ENCODE measurements around the gene ZIC1. TPM values are rescaled to one million over a fixed set of nuclear protein-coding genes. Genes with fewer than 3 reads are reported as not detected.

Gene ZIC1
- polyA plus RNA-seq, 4 donors: 0.03 TPM; not detected in 3

GRCh38 chr3:147404000-147404799 is 5.0 kb upstream of the ZIC1 start:
- 25 to 32% (median 31%) methylated on average over 11 of the region's 11 CpGs for WGBS, 3 donors

GRCh38 chr3:147404800-147405230 is 4.3 kb upstream of the ZIC1 start:
- Histone ChIP-seq H3K36me3 (ENCODE audit: control insufficient read depth in 3 of 3, insufficient read depth in 2 of 3, low read depth in 1 of 3, low read length in 3 of 3) (no peaks in the 10 kb centered on the region), H3K27me3 (ENCODE audit: control insufficient read depth in 3 of 3, insufficient read depth in 3 of 3, low read length in 3 of 3) (peaks cover 3 to 96% (median 58%) of the 10 kb centered on the region in 3 donors), H3K27ac (ENCODE audit: low read depth in 1 of 3, low read length in 2 of 3) (no peak overlapping the region), H3K4me3 (ENCODE audit: low read depth in 1 of 3, low read length in 3 of 3) (no peak overlapping the region), H3K9me3 (ENCODE audit: control insufficient read depth in 2 of 2, insufficient read depth in 1 of 2, low read depth in 1 of 2, low read length in 1 of 2) (peaks cover 0 to 3% of the 10 kb centered on the region in 2 donors), H3K4me1 (ENCODE audit: control insufficient read depth in 3 of 3, insufficient read depth in 2 of 3, low read depth in 1 of 3, low read length in 2 of 3) (peaks cover 0 to 4% (median 0%) of the 10 kb centered on the region in 3 donors)
- FAIRE-seq (no peak), DNase-seq (no peak)
- WGBS, 3 donors: 12 to 14% (median 12%) methylated on average over 16 of the region's 16 CpGs

More at GRCh38 chr3:147404000-147404799, 5.0 kb upstream of the ZIC1 start:
- Histone ChIP-seq H3K36me3 (ENCODE audit: control insufficient read depth in 3 of 3, insufficient read depth in 2 of 3, low read depth in 1 of 3, low read length in 3 of 3) (no peaks in the 10 kb centered on the region), H3K27me3 (ENCODE audit: control insufficient read depth in 3 of 3, insufficient read depth in 3 of 3, low read length in 3 of 3) (peaks cover 3 to 96% (median 54%) of the 10 kb centered on the region in 3 donors), H3K4me3 (ENCODE audit: low read depth in 1 of 3, low read length in 3 of 3) (no peak overlapping the region), H3K9me3 (ENCODE audit: control insufficient read depth in 2 of 2, insufficient read depth in 1 of 2, low read depth in 1 of 2, low read length in 1 of 2) (peaks cover 0 to 3% of the 10 kb centered on the region in 2 donors), H3K27ac (ENCODE audit: low read depth in 1 of 3, low read length in 2 of 3) (no peak overlapping the region), H3K4me1 (ENCODE audit: control insufficient read depth in 3 of 3, insufficient read depth in 2 of 3, low read depth in 1 of 3, low read length in 2 of 3) (no peaks in the 10 kb centered on the region)
- DNase-seq: no peak
- FAIRE-seq: no peak

- Histone ChIP-seq H3K36me3 (ENCODE audit: control insufficient read depth in 3 of 3, insufficient read depth in 2 of 3, low read depth in 1 of 3, low read length in 3 of 3) (no peaks in the 10 kb centered on the region), H3K27ac (ENCODE audit: low read depth in 1 of 3, low read length in 2 of 3) (no peak overlapping the region), H3K9me3 (ENCODE audit: control insufficient read depth in 2 of 2, insufficient read depth in 1 of 2, low read depth in 1 of 2, low read length in 1 of 2) (peaks cover 0 to 3% of the 10 kb centered on the region in 2 donors), H3K4me3 (ENCODE audit: low read depth in 1 of 3, low read length in 3 of 3) (no peak overlapping the region), H3K27me3 (ENCODE audit: control insufficient read depth in 3 of 3, insufficient read depth in 3 of 3, low read length in 3 of 3) (peaks cover 2 to 96% (median 59%) of the 10 kb centered on the region in 3 donors), H3K4me1 (ENCODE audit: control insufficient read depth in 3 of 3, insufficient read depth in 2 of 3, low read depth in 1 of 3, low read length in 2 of 3) (peaks cover 0 to 5% (median 0%) of the 10 kb centered on the region in 3 donors)
- WGBS, 3 donors: 12 to 15% (median 14%) methylated on average over 27 of the region's 27 CpGs
- no peak for DNase-seq
- FAIRE-seq: no peak
Measured at GRCh38 chr3:147405231-147406027, 3.7 kb upstream of the ZIC1 start.

- FAIRE-seq (no peak), DNase-seq (no peak)
- Histone ChIP-seq H3K27ac (ENCODE audit: low read depth in 1 of 3, low read length in 2 of 3) (no peak within 1 kb of the TSS), H3K36me3 (ENCODE audit: control insufficient read depth in 3 of 3, insufficient read depth in 2 of 3, low read depth in 1 of 3, low read length in 3 of 3) (no peaks in the 10 kb centered on the region), H3K9me3 (ENCODE audit: control insufficient read depth in 2 of 2, insufficient read depth in 1 of 2, low read depth in 1 of 2, low read length in 1 of 2) (peaks cover 0 to 3% of the 10 kb centered on the region in 2 donors), H3K4me1 (ENCODE audit: control insufficient read depth in 3 of 3, insufficient read depth in 2 of 3, low read depth in 1 of 3, low read length in 2 of 3) (peaks cover 0 to 12% (median 0%) of the 10 kb centered on the region in 3 donors), H3K27me3 (ENCODE audit: control insufficient read depth in 3 of 3, insufficient read depth in 3 of 3, low read length in 3 of 3) (peaks cover 9 to 96% (median 68%) of the 10 kb centered on the region in 3 donors), H3K4me3 (ENCODE audit: low read depth in 1 of 3, low read length in 3 of 3) (no peak within 1 kb of the TSS)
- WGBS, 3 donors: 7 to 12% (median 10%) methylated on average over 23 to 25 of the region's 25 CpGs
Measured at GRCh38 chr3:147406028-147406931, 2.9 kb upstream of the ZIC1 start, which contains the start of gene ZIC4. TSS of gene ZIC4 (minus strand) at chr3:147406543. CDS start at chr3:147402797, 3,746 bp downstream.

GRCh38 chr3:147407114-147407497 is 2.1 kb upstream of the ZIC1 start:
- 7 to 8% (median 7%) methylated on average over 17 of the region's 17 CpGs for WGBS, 3 donors

GRCh38 chr3:147407498-147408187 is 1.5 kb upstream of the ZIC1 start:
- FAIRE-seq: no peak
- 13 to 24% (median 21%) methylated on average over 27 of the region's 27 CpGs for WGBS, 3 donors
- no peak overlapping the region for H3K4me3 ChIP-seq (ENCODE audit: low read depth in 1 of 3, low read length in 3 of 3)

More at GRCh38 chr3:147407114-147407497, 2.1 kb upstream of the ZIC1 start:
- Histone ChIP-seq H3K27me3 (ENCODE audit: control insufficient read depth in 3 of 3, insufficient read depth in 3 of 3, low read length in 3 of 3) (peaks cover 9 to 99% (median 74%) of the 10 kb centered on the region in 3 donors), H3K36me3 (ENCODE audit: control insufficient read depth in 3 of 3, insufficient read depth in 2 of 3, low read depth in 1 of 3, low read length in 3 of 3) (no peaks in the 10 kb centered on the region), H3K27ac (ENCODE audit: low read depth in 1 of 3, low read length in 2 of 3) (no peak overlapping the region), H3K4me3 (ENCODE audit: low read depth in 1 of 3, low read length in 3 of 3) (no peak overlapping the region), H3K9me3 (ENCODE audit: control insufficient read depth in 2 of 2, insufficient read depth in 1 of 2, low read depth in 1 of 2, low read length in 1 of 2) (peaks cover 0 to 3% of the 10 kb centered on the region in 2 donors), H3K4me1 (ENCODE audit: control insufficient read depth in 3 of 3, insufficient read depth in 2 of 3, low read depth in 1 of 3, low read length in 2 of 3) (peaks cover 0 to 12% (median 0%) of the 10 kb centered on the region in 3 donors)
- DNase-seq: no peak
- no peak for FAIRE-seq

GRCh38 chr3:147408188-147409100 is 721 bp upstream of the ZIC1 start:
- Histone ChIP-seq H3K36me3 (ENCODE audit: control insufficient read depth in 3 of 3, insufficient read depth in 2 of 3, low read depth in 1 of 3, low read length in 3 of 3) (no peaks in the 10 kb centered on the region), H3K27me3 (ENCODE audit: control insufficient read depth in 3 of 3, insufficient read depth in 3 of 3, low read length in 3 of 3) (peaks cover 9 to 100% (median 86%) of the 10 kb centered on the region in 3 donors), H3K9me3 (ENCODE audit: control insufficient read depth in 2 of 2, insufficient read depth in 1 of 2, low read depth in 1 of 2, low read length in 1 of 2) (peaks cover 0 to 3% of the 10 kb centered on the region in 2 donors), H3K4me1 (ENCODE audit: control insufficient read depth in 3 of 3, insufficient read depth in 2 of 3, low read depth in 1 of 3, low read length in 2 of 3) (peaks cover 0 to 15% (median 3%) of the 10 kb centered on the region in 3 donors), H3K27ac (ENCODE audit: low read depth in 1 of 3, low read length in 2 of 3) (no peak overlapping the region), H3K4me3 (ENCODE audit: low read depth in 1 of 3, low read length in 3 of 3) (no peak overlapping the region)
- FAIRE-seq (no peak), DNase-seq (no peak)
- 9 to 20% (median 14%) methylated on average over 28 of the region's 28 CpGs for WGBS, 3 donors

More at GRCh38 chr3:147407498-147408187, 1.5 kb upstream of the ZIC1 start:
- Histone ChIP-seq H3K27me3 (ENCODE audit: control insufficient read depth in 3 of 3, insufficient read depth in 3 of 3, low read length in 3 of 3) (peaks cover 9 to 100% (median 78%) of the 10 kb centered on the region in 3 donors), H3K4me1 (ENCODE audit: control insufficient read depth in 3 of 3, insufficient read depth in 2 of 3, low read depth in 1 of 3, low read length in 2 of 3) (peaks cover 0 to 12% (median 0%) of the 10 kb centered on the region in 3 donors), H3K9me3 (ENCODE audit: control insufficient read depth in 2 of 2, insufficient read depth in 1 of 2, low read depth in 1 of 2, low read length in 1 of 2) (peaks cover 0 to 3% of the 10 kb centered on the region in 2 donors), H3K36me3 (ENCODE audit: control insufficient read depth in 3 of 3, insufficient read depth in 2 of 3, low read depth in 1 of 3, low read length in 3 of 3) (no peaks in the 10 kb centered on the region), H3K27ac (ENCODE audit: low read depth in 1 of 3, low read length in 2 of 3) (no peak overlapping the region)
- no peak for DNase-seq

All from small intestine (tissue), 7 donors.